Measurements from ENCODE around the gene AUTS2.
"Not testable (repeated sequence)": the region's sequence is repeated elsewhere in the genome, so short reads cannot be mapped to it uniquely, and the experiment has no call there.

The AUTS2 gene

DNA sequence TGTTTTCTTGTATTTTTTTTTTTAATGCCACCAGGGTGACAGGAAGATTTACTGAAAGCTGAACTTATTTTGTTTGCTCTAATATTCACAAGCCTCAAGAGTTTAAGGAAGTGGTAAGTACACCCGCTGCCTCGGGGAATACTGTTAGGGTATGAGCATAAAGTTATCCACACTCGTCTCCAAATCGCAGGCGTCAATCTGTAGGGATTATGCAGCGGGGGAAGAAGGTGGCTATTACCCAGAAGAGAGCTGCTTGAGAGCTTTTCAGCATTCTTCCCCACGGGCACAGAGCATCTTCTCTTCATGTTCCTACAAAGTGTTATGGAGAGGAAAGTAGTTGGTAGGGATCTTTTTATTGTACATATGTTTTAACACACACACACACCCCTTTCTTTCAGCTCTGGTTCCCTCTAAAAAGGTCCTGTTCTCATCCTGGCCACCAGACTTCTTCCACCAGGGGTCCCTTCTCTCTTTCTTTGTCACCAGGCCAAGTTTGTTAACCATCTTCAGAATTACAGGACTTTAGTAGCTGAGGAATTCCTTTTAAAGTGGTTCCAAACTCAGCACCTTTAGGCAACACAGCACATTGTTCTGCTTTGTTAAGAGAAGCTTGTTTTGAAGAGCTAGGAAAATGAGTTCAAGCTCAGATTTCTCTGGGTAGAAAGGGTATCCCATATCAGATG lies 1122.1 kb downstream of the AUTS2 start:
- Mint-ChIP-seq H3K27me3 (no peaks in the 10 kb centered on the region), H3K36me3 (peaks cover 0 to 3% of the 10 kb centered on the region in 2 donors), H3K27ac (peak overlapping the region; percentile 42), H3K9me3 (no peaks in the 10 kb centered on the region), H3K4me3 (no peak overlapping the region), H3K4me1 (peaks cover 14 to 25% of the 10 kb centered on the region in 2 donors)
- no peak for DNase-seq
- no peak for ATAC-seq (replicated peaks)

DNA sequence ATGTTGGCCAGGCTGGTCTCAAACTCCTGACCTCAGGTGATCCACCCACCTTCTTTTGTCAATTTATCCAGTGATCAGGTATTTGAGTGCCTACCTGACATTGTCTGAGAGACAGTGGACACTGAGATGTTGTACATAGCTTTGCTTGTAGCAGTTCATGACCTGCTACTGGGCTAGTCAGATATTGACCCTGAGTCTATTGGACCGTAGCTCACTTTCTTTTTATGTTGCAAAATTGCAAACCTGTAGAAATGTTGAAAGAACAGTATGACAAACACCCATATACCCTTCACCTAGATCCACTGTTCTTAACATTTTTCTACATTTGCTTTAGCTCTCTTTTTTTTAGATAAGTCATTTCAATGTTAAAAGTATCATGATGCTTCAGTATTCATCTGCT lies 1123.2 kb downstream of the AUTS2 start:
- no peak overlapping the region for H3K4me3 Mint-ChIP-seq
- H3K4me1 Mint-ChIP-seq = peaks cover 14 to 24% of the 10 kb centered on the region in 2 donors
- no peaks in the 10 kb centered on the region for H3K27me3 Mint-ChIP-seq
- DNase-seq (no peak), ATAC-seq (replicated peaks) (no peak)
- no peaks in the 10 kb centered on the region for H3K9me3 Mint-ChIP-seq
- H3K36me3 Mint-ChIP-seq = peaks cover 0 to 3% of the 10 kb centered on the region in 2 donors
- no peak overlapping the region for H3K27ac Mint-ChIP-seq

DNA sequence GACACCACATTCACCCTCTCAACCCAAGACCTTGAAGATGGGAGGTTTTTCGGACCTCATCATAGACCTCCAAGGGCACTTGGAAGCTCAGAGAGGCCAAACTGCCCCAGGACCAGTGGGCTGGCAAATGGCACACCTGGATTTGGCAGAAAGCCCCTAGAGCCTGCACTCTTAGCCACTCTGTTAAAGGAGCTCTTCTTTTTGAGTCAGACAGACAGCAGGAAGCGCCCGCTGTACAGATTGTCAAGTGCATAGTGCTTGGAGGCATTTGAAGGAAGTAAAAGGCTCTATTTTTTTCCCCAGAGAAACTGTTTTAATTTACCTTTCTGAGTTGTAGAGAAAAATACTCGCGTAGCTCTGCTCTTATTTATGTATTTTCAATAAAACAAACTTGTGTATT lies 1125.1 kb downstream of the AUTS2 start:
- no peak overlapping the region for H3K4me3 Mint-ChIP-seq
- DNase-seq (no peak), ATAC-seq (replicated peaks) (no peak)
- H3K4me1 Mint-ChIP-seq = peaks cover 9 to 14% of the 10 kb centered on the region in 2 donors
- H3K36me3 Mint-ChIP-seq = peaks cover 0 to 3% of the 10 kb centered on the region in 2 donors
- H3K27me3 Mint-ChIP-seq = no peaks in the 10 kb centered on the region
- H3K27ac Mint-ChIP-seq = no peak overlapping the region
- H3K9me3 Mint-ChIP-seq = no peaks in the 10 kb centered on the region

DNA sequence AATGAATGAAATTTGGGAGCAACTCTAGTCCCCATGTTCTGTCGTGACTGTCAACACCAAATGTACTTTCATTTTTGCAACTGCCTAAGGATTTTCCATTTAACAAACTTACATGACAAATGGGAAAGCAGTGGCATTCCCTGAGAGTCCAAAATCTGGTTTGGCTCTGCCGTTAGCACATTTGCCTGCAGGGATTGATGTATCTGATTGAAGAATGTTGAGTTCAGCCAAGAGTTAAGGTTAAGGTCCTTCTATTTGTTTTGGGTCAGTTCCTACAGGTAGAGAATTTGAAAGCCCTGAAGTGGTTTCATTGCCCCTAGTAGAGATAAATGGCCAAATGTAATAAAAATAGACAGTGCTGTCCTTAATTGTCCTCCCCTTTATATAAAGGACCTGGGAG lies 1127.2 kb downstream of the AUTS2 start:
- Mint-ChIP-seq H3K4me1 (peaks cover 3 to 11% of the 10 kb centered on the region in 2 donors), H3K27me3 (no peaks in the 10 kb centered on the region), H3K27ac (no peak overlapping the region), H3K36me3 (peaks cover 7% of the 10 kb centered on the region in 2 donors), H3K9me3 (peaks cover 0 to 5% of the 10 kb centered on the region in 2 donors), H3K4me3 (no peak overlapping the region)
- no peak for DNase-seq
- no peak for ATAC-seq (replicated peaks)

DNA sequence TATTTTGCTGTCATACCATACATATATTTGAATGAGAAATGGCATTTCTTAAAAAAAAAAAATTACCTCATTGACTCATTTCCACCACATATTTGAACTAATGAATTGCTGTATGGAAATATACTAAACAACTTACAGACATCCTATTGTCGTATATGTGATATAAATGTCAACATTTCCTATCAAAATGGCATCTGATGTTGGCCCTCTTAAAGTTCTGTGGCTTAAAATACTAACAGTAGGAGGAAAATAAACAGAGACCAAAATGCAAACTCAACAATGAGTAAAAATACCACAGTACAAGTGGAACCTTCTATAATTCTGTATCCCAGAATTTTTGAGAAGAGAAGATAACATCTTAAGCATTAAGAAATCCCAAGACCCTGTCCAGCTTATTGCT lies 1128.0 kb downstream of the AUTS2 start:
- Mint-ChIP-seq H3K4me1 (peaks cover 2 to 8% of the 10 kb centered on the region in 2 donors), H3K9me3 (peaks cover 0 to 6% of the 10 kb centered on the region in 2 donors), H3K27ac (no peak overlapping the region), H3K36me3 (peaks cover 8% of the 10 kb centered on the region in 2 donors), H3K4me3 (no peak overlapping the region), H3K27me3 (no peaks in the 10 kb centered on the region)
- ATAC-seq (replicated peaks) (no peak), DNase-seq (no peak)

DNA sequence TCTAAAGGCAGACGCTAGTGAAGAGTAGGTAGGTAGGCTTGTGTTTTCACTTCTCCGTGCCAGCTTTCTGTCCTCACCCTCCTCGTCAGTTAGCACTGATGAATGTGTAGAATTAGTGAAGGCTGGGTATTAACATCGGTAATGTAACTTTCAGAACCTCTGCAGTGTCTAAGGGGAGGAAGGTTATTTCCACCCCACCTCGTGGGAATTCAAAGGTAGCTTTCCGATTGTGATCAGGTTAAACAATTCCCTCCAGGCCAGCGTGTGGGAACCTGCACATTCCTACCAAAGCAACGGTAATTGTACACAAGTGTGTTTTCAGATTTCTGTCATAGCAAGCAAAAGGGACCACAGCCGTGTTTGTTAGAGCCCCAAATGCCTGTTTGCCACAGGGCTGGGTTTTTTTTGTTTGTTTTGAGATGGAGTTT lies 1128.7 kb downstream of the AUTS2 start:
- Mint-ChIP-seq H3K4me1 (peaks cover 2 to 8% of the 10 kb centered on the region in 2 donors), H3K4me3 (no peak overlapping the region), H3K27ac (no peak overlapping the region), H3K9me3 (peaks cover 0 to 6% of the 10 kb centered on the region in 2 donors), H3K36me3 (peaks cover 8 to 11% of the 10 kb centered on the region in 2 donors), H3K27me3 (no peaks in the 10 kb centered on the region)
- DNase-seq = no peak
- ATAC-seq (replicated peaks) = no peak

DNA sequence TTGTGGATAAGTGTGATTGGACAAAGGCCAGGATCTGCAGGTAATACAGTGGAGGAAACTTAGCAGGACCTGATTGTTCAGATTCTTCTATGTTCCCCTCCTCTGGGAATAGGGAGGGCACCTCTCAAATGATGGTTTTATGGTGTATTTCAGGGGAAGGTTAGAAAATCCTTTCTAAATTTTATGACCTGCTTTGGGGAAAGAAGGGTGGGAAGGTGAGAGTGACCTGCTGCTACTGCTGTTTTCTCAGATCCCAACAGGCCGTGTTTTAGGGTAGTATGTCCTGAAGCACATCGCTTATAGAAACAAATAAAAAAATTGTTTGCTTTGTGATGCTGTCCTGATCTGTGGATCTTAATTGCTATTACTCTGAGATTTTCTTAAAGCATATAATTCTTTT lies 1129.6 kb downstream of the AUTS2 start:
- H3K27ac Mint-ChIP-seq = no peak overlapping the region
- peaks cover 8 to 12% of the 10 kb centered on the region in 2 donors for H3K36me3 Mint-ChIP-seq
- no peak overlapping the region for H3K4me3 Mint-ChIP-seq
- DNase-seq (no peak), ATAC-seq (replicated peaks) (no peak)
- peaks cover 0 to 6% of the 10 kb centered on the region in 2 donors for H3K9me3 Mint-ChIP-seq
- H3K4me1 Mint-ChIP-seq = peaks cover 2 to 8% of the 10 kb centered on the region in 2 donors
- H3K27me3 Mint-ChIP-seq = no peaks in the 10 kb centered on the region

DNA sequence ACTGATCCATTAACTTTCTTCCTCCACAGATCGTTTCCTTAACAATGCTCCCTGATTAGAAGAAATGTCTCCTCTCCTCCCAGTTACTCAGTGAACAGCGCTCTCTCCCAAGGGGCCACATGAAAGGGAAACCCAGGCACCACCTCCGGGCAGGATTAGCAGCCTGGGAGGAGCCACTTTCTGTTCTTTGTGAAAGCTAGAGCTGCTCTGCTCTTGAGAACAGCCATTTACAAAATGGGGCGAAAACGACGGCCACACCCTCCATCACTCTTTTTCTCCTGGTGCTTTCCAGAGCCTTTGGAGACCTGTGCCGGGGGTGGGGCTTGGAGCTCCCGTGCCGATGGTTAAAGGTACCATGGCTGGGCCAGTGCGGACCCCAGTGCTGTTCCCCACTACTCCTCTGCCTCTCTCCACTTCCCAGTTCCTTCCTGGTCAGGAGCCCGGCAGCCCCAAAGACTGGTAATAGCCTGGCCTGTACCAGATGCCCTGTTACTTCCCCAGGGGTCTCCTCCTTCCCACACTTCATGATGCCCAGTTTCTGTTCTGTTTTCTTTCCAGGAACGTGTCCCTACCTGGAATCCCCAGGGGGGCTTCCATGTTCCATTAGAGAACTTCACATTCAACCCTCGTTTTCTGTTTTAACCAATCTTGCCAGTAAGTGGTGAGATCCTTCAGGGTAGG lies 1130.7 kb downstream of the AUTS2 start:
- no peak for ATAC-seq (replicated peaks)
- Mint-ChIP-seq H3K27me3 (no peaks in the 10 kb centered on the region), H3K27ac (no peak overlapping the region), H3K4me3 (no peak overlapping the region), H3K4me1 (peaks cover 2 to 9% of the 10 kb centered on the region in 2 donors), H3K9me3 (peaks cover 0 to 6% of the 10 kb centered on the region in 2 donors), H3K36me3 (peaks cover 8 to 12% of the 10 kb centered on the region in 2 donors)
- DNase-seq = no peak

DNA sequence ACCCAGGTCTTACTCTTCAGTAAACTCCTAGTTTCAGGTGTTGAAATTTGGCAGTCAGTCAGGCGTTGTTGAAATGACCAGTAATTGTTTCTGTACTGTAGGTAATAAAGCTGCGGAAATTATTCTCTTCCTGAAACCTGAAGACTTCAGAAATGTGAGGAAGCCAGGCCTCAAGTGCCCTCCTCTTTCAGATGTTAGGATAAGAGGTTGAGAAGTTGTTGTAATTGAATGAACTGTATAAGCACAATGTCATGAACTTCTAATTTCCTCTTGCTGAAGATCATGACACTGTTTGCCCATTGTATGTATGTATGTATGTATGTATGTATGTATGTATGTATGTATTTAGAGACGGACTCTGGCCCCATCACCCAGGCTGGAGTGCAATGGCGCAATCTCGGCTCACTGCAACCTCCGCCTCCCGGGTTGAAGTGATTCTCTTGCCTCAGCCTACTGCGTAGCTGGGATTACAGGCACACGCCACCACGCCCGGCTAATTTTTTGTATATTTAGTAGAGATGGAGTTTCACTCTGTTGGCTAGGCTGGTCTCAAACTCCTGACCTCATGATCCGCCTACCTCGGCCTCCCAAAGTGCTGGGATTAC lies 1131.4 kb downstream of the AUTS2 start:
- H3K36me3 Mint-ChIP-seq = peaks cover 8 to 12% of the 10 kb centered on the region in 2 donors
- not testable (repeated sequence) for H3K9me3 Mint-ChIP-seq; H3K27me3 Mint-ChIP-seq; ATAC-seq (replicated peaks); H3K27ac Mint-ChIP-seq; H3K4me3 Mint-ChIP-seq; DNase-seq
- peaks cover 2 to 15% of the 10 kb centered on the region in 2 donors for H3K4me1 Mint-ChIP-seq

DNA sequence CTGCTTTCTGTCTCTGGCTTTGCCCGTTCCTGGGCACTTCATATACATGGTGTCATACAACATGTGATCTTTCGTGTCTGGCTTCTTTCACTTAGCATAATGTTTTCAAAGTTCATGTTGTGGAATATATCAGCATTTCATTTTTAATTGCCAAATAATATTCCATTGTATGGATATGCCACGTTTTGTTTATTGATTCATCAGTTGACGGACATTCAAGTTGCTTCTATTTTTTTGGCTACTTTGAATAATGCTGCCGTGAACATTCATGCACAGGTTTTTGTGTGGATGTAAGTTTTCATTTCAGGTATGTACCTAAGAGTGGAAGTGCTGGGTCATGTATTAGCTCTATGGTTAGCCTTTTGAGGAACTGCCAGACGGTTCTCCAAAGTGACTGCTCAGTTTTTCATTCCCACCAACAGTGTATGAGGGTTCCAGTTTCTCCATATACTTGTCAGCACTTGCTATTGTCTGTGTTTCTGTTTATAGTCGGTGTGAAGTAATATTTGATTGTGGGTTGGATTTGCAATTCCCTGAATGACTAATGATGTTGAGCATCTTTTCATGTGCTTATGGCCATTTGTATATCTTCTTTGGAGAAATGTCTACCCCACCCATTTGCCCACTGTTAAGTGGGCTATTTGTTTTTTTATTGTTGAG lies 1132.3 kb downstream of the AUTS2 start:
- H3K27ac Mint-ChIP-seq = no peak overlapping the region
- H3K4me3 Mint-ChIP-seq = no peak overlapping the region

DNA sequence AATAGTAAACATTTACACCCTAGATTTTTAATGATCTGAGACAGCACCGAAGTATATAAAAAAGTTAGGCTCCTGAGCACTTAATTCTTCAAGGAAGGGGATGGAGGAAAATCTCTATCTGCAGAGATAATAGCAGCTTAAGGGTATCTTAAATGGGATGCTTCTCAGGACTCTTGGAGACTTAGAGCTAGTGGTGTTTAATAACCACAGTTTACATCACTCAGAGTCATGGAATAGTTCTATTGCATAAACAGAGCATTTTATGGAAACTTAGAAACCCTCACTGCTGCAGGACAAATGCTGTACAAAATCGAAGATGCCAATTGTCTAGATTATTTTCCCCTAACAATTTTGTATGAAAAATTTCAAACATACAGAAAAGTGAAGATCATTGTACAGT lies 1134.8 kb downstream of the AUTS2 start:
- peaks cover 2 to 31% of the 10 kb centered on the region in 2 donors for H3K4me1 Mint-ChIP-seq
- H3K36me3 Mint-ChIP-seq = peaks cover 8 to 12% of the 10 kb centered on the region in 2 donors
- DNase-seq (no peak), ATAC-seq (replicated peaks) (no peak)
- no peaks in the 10 kb centered on the region for H3K27me3 Mint-ChIP-seq
- peaks cover 0 to 6% of the 10 kb centered on the region in 2 donors for H3K9me3 Mint-ChIP-seq
- no peak overlapping the region for H3K27ac Mint-ChIP-seq
- H3K4me3 Mint-ChIP-seq = no peak overlapping the region

More for the DNA sequence above, 1132.3 kb downstream of the AUTS2 start:
- peaks cover 8 to 12% of the 10 kb centered on the region in 2 donors for H3K36me3 Mint-ChIP-seq
- peaks cover 0 to 6% of the 10 kb centered on the region in 2 donors for H3K9me3 Mint-ChIP-seq
- no peak for ATAC-seq (replicated peaks)
- DNase-seq = no peak
- no peaks in the 10 kb centered on the region for H3K27me3 Mint-ChIP-seq
- peaks cover 4 to 22% of the 10 kb centered on the region in 2 donors for H3K4me1 Mint-ChIP-seq

DNA sequence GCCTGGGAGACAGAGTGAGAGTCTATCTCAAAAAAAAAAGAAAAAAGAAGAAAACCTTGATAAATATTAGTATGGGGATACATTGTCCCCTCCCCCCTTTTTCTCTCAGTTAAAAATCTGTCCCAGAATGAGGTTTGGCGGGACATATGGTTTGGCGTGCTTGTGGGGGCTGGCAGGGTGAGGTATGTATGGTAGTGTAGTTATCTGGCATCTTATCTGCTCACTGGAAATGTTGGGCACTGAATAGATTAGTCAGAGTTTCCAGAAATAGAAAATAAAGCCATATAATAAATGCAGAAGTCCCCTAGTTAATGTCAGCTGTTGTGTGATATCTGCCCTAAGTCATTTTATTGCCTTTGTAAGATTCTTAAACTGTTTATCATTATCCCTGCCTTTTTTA lies 1136.1 kb downstream of the AUTS2 start:
- DNase-seq = no peak
- Mint-ChIP-seq H3K9me3 (peaks cover 0 to 4% of the 10 kb centered on the region in 2 donors), H3K4me1 (peaks cover 6 to 31% of the 10 kb centered on the region in 2 donors), H3K36me3 (peaks cover 5 to 8% of the 10 kb centered on the region in 2 donors), H3K27me3 (no peaks in the 10 kb centered on the region), H3K4me3 (no peak overlapping the region), H3K27ac (peak overlapping the region; percentile 17)
- ATAC-seq (replicated peaks) = peak; percentile 42 to 52

DNA sequence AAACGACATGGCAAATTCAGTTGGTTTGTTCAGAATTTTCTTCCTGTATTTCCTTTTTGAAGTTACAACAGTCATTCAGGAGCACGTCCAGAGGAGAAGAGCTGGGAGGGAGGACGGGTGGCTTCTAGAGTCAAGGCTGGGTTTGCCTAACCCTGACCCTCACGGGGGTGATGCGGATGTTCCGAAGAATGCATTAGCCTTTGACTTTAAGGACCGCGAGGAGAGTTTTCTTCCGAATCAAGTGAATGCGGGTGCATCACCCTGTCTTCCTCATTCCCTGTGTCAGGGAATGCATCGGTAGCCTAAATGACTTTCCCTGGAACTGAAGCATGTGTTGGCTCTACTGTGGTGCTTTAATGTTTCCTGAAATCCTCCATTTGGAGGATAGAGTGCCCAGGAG lies 1137.0 kb downstream of the AUTS2 start:
- H3K27me3 Mint-ChIP-seq = no peaks in the 10 kb centered on the region
- peaks cover 2 to 6% of the 10 kb centered on the region in 2 donors for H3K36me3 Mint-ChIP-seq
- no peak overlapping the region for H3K27ac Mint-ChIP-seq
- H3K4me1 Mint-ChIP-seq = peaks cover 11 to 37% of the 10 kb centered on the region in 2 donors
- ATAC-seq (replicated peaks) = no peak
- DNase-seq = no peak
- H3K9me3 Mint-ChIP-seq = peaks cover 0 to 3% of the 10 kb centered on the region in 2 donors
- H3K4me3 Mint-ChIP-seq = no peak overlapping the region
